H9 (cell line): Measurements from ENCODE around the gene ATP8A2. TPM values are rescaled to one million over a fixed set of nuclear protein-coding genes. Genes with fewer than 3 reads are reported as not detected.

Experiments
- DNase-seq: peaks from one replicate; pipeline ENCODE4 v3.0.0-alpha.2; 2017
- H2AFZ ChIP-seq: one replicate; pipeline ENCODE4 v1.6.1; 2013; ENCODE audit warnings: mild to moderate bottlenecking, low read length, control low read depth, moderate library complexity
- H2AK5ac ChIP-seq: 2 replicates; pipeline ENCODE4 v1.6.1; 2013; ENCODE audit warnings: low read length, control low read depth, mixed read lengths; ENCODE audit not compliant: insufficient read length
- H2BK120ac ChIP-seq: one replicate; pipeline ENCODE4 v1.6.1; 2013; ENCODE audit warnings: low read depth, mild to moderate bottlenecking, low read length, control low read depth, inconsistent platforms; ENCODE audit not compliant: poor library complexity, severe bottlenecking
- H2BK12ac ChIP-seq: 2 replicates; pipeline ENCODE4 v1.6.1; 2013; ENCODE audit warnings: low read length, control low read depth, mixed read lengths, low read depth; ENCODE audit not compliant: insufficient read length
- H2BK15ac ChIP-seq: 2 replicates; pipeline ENCODE4 v1.6.1; 2013; ENCODE audit warnings: low read depth, low read length, control low read depth
- H2BK20ac ChIP-seq: one replicate; pipeline ENCODE4 v1.6.1; 2013; ENCODE audit warnings: low read depth, mild to moderate bottlenecking, low read length, control low read depth, inconsistent platforms; ENCODE audit not compliant: poor library complexity, severe bottlenecking
- H2BK5ac ChIP-seq: 2 replicates; pipeline ENCODE4 v1.6.1; 2013; ENCODE audit warnings: low read length, control low read depth, mixed read lengths; ENCODE audit not compliant: insufficient read length
- H3K14ac ChIP-seq: 2 replicates; pipeline ENCODE4 v1.6.1; 2013; ENCODE audit warnings: low read length, control low read depth; ENCODE audit not compliant: insufficient read depth
- H3K18ac ChIP-seq: 2 replicates; pipeline ENCODE4 v1.6.1; 2013; ENCODE audit warnings: low read depth, mild to moderate bottlenecking, mixed read lengths, low read length, control low read depth; ENCODE audit not compliant: insufficient read length
- H3K23ac ChIP-seq: 2 replicates; pipeline ENCODE4 v1.6.1; 2013; ENCODE audit warnings: low read length, control low read depth, mixed read lengths, low read depth; ENCODE audit not compliant: insufficient read length
- H3K23me2 ChIP-seq: 2 replicates; pipeline ENCODE4 v1.6.1; 2013; ENCODE audit warnings: low read depth, mild to moderate bottlenecking, mixed read lengths, low read length, control low read depth; ENCODE audit not compliant: insufficient read length, poor library complexity, severe bottlenecking
- H3K27ac ChIP-seq: 2 replicates; pipeline ENCODE4 v1.5.1; 2013; ENCODE audit warnings: low read length, control low read depth, mixed read lengths, low read depth; ENCODE audit not compliant: insufficient read length
- H3K27me3 ChIP-seq: 2 replicates; pipeline ENCODE4 v1.6.1; 2013; ENCODE audit warnings: low read length, control low read depth, inconsistent platforms; ENCODE audit not compliant: insufficient read depth
- H3K4ac ChIP-seq: 2 replicates; pipeline ENCODE4 v1.6.1; 2013; ENCODE audit warnings: low read depth, mild to moderate bottlenecking, control low read depth, inconsistent platforms, low read length, moderate library complexity
- H3K4me1 ChIP-seq: 2 replicates; pipeline ENCODE4 v1.6.1; 2013; ENCODE audit warnings: low read length, control low read depth, inconsistent platforms; ENCODE audit not compliant: insufficient read depth
- H3K4me2 ChIP-seq: 2 replicates; pipeline ENCODE4 v1.6.1; 2013; ENCODE audit warnings: low read length, control low read depth, mixed read lengths; ENCODE audit not compliant: insufficient read length, insufficient read depth
- H3K56ac ChIP-seq: 2 replicates; pipeline ENCODE4 v1.6.1; 2013; ENCODE audit warnings: low read depth, mild to moderate bottlenecking, mixed read lengths, low read length, control low read depth; ENCODE audit not compliant: insufficient read length
- H3K79me1 ChIP-seq: 2 replicates; pipeline ENCODE4 v1.6.1; 2013; ENCODE audit warnings: low read depth, mild to moderate bottlenecking, moderate library complexity, low read length, control low read depth, inconsistent platforms; ENCODE audit not compliant: insufficient read depth, poor library complexity, severe bottlenecking
- H3K79me2 ChIP-seq: 2 replicates; pipeline ENCODE4 v1.6.1; 2013; ENCODE audit warnings: low read length, control low read depth, inconsistent platforms; ENCODE audit not compliant: insufficient read depth
- H3K9ac ChIP-seq: 2 replicates; pipeline ENCODE4 v1.6.1; 2013; ENCODE audit warnings: low read length, control low read depth, mixed read lengths; ENCODE audit not compliant: insufficient read length; ENCODE audit errors: extremely low read depth
- H3K9me3 ChIP-seq: one replicate; pipeline ENCODE4 v1.6.1; 2013; ENCODE audit warnings: low read depth, low read length, inconsistent platforms; ENCODE audit not compliant: control insufficient read depth
- H3T11ph ChIP-seq: one replicate; pipeline ENCODE4 v1.6.1; 2013; ENCODE audit warnings: mild to moderate bottlenecking, low read length, control low read depth, inconsistent platforms
- H4K20me1 ChIP-seq: one replicate; pipeline ENCODE4 v1.6.1; 2013; ENCODE audit not compliant: control insufficient read depth, insufficient read length, insufficient read depth
- H4K5ac ChIP-seq: 2 replicates; pipeline ENCODE4 v1.6.1; 2013; ENCODE audit warnings: low read depth, mild to moderate bottlenecking, mixed read lengths, low read length, control low read depth; ENCODE audit not compliant: insufficient read length
- H4K8ac ChIP-seq: replicated peaks from 2 replicates; pipeline ENCODE4 v1.6.1; 2013; ENCODE audit warnings: low read length, control low read depth, mixed read lengths, low read depth; ENCODE audit not compliant: insufficient read length
- H4K91ac ChIP-seq: 2 replicates; pipeline ENCODE4 v1.6.1; 2013; ENCODE audit warnings: low read depth, mild to moderate bottlenecking, moderate library complexity, mixed read lengths, low read length, control low read depth; ENCODE audit not compliant: insufficient read length
- H3K27ac Mint-ChIP-seq, 3 experiments: 2 replicates in 2 of 3; 3 replicates in 1 of 3; pipeline ENCODE4 v1.8.0; 2020 to 2021; ENCODE audit warnings: mixed read lengths in 3 of 3, mild to moderate bottlenecking in 1 of 3, moderate library complexity in 1 of 3
- H3K27me3 Mint-ChIP-seq: 2 replicates; pipeline ENCODE4 v1.8.0; 2021; ENCODE audit warnings: low read depth, mild to moderate bottlenecking, moderate library complexity, mixed read lengths
- H3K36me3 Mint-ChIP-seq, 3 experiments: 2 replicates in 2 of 3; 3 replicates in 1 of 3; pipeline ENCODE4 v1.8.0; 2020 to 2021; ENCODE audit warnings: low read depth in 3 of 3, mixed read lengths in 3 of 3; ENCODE audit not compliant: insufficient read depth in 1 of 3
- H3K4me1 Mint-ChIP-seq, 2 experiments: 2 replicates each; pipeline ENCODE4 v1.8.0; 2020; ENCODE audit warnings: mixed read lengths in 2 of 2
- H3K4me3 Mint-ChIP-seq, 2 experiments: 2 replicates in 1 of 2; 3 replicates in 1 of 2; pipeline ENCODE4 v1.8.0; 2020 to 2021; ENCODE audit warnings: mild to moderate bottlenecking in 2 of 2, mixed read lengths in 2 of 2, moderate library complexity in 1 of 2
- H3K9me3 Mint-ChIP-seq, 2 experiments: 2 replicates in 1 of 2; 3 replicates in 1 of 2; pipeline ENCODE4 v1.8.0; 2020; ENCODE audit warnings: mild to moderate bottlenecking in 2 of 2, mixed read lengths in 2 of 2, moderate library complexity in 1 of 2
- WGBS: extraction: QIAGEN DNeasy Blood & Tissue Kit; methylation state at CpG from one replicate; pipeline ENCODE4 v1.1.7; 2013; ENCODE audit warnings: missing lambda C conversion rate, low lambda C conversion rate, mixed read lengths; ENCODE audit not compliant: insufficient read length; ENCODE audit errors: extremely low coverage; 5-methylcytosine and 5-hydroxymethylcytosine counted together
- total RNA-seq: library from RNA; stranded (reverse); gene quantifications from 2 replicates; pipeline ENCODE4 v1.2.1, GENCODE V29; 2021
- TF ChIP-seq, protein P1 (sequence below): fragments of 200-600 bp; sonication (generic); conservative IDR thresholded peaks from 3 replicates; pipeline ENCODE4 v1.8.0; 2021; ENCODE audit warnings: antibody characterized with exemption, mild to moderate bottlenecking

The ATP8A2 gene
- total RNA-seq, 1 experiment from 2014 or later = 18.2 TPM

DNA sequence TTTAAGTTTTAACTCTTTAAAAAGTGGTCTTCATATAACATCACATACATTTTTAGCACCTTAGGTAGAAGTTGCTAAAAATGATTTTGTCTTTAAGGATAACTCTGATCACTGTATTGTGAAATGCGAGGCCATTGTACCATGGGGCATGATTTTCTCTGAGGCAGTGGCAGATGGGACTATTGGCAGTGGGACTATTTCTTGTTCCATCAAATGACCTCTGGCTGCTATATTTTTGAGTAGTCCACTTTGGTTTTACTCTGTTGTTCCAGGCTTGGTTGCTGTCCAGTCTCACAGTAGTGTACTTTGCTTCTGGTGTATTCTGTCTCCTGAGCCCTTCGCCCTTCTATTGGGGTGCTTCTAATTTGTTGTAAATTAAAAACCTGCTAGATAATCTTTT lies 156.5 kb downstream of the ATP8A2 start:
- Histone ChIP-seq H4K8ac (no peak overlapping the region), H3K27ac (no peak overlapping the region), H4K91ac (no peak overlapping the region), H3T11ph (no peak overlapping the region), H2BK15ac (no peak overlapping the region), H3K18ac (no peak overlapping the region), H2BK120ac (no peak overlapping the region), H4K5ac (no peak overlapping the region), H2BK5ac (no peak overlapping the region), H3K27me3 (no peaks in the 10 kb centered on the region), H3K56ac (no peak overlapping the region), H3K79me2 (no peaks in the 10 kb centered on the region; the same call in 1 of the 2 replicates), H3K23me2 (no peaks in the 10 kb centered on the region), H2AK5ac (no peak overlapping the region), H2BK12ac (no peak overlapping the region), H2AFZ (no peak overlapping the region), H3K4me2 (no peak overlapping the region), H3K4me1 (no peaks in the 10 kb centered on the region), H3K23ac (no peak overlapping the region), H3K9ac (no peak overlapping the region), H3K9me3 (no peaks in the 10 kb centered on the region), H3K14ac (no peak overlapping the region), H3K4ac (no peak overlapping the region), H4K20me1 (no peaks in the 10 kb centered on the region), H2BK20ac (no peak overlapping the region), H3K79me1 (no peaks in the 10 kb centered on the region)
- Mint-ChIP-seq H3K27me3 (no peaks in the 10 kb centered on the region), H3K4me1 (no peaks in the 10 kb centered on the region), H3K4me3 (no peak overlapping the region), H3K36me3 (peaks cover 5 to 17% (median 9%) of the 10 kb centered on the region in 3 experiments; a peak in 6 of 7 replicates), H3K9me3 (peaks cover 17 to 22% of the 10 kb centered on the region in 2 experiments; a peak in 4 of 5 replicates), H3K27ac (no peak overlapping the region)
- TF ChIP-seq, protein P1, sequence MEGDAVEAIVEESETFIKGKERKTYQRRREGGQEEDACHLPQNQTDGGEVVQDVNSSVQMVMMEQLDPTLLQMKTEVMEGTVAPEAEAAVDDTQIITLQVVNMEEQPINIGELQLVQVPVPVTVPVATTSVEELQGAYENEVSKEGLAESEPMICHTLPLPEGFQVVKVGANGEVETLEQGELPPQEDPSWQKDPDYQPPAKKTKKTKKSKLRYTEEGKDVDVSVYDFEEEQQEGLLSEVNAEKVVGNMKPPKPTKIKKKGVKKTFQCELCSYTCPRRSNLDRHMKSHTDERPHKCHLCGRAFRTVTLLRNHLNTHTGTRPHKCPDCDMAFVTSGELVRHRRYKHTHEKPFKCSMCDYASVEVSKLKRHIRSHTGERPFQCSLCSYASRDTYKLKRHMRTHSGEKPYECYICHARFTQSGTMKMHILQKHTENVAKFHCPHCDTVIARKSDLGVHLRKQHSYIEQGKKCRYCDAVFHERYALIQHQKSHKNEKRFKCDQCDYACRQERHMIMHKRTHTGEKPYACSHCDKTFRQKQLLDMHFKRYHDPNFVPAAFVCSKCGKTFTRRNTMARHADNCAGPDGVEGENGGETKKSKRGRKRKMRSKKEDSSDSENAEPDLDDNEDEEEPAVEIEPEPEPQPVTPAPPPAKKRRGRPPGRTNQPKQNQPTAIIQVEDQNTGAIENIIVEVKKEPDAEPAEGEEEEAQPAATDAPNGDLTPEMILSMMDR = no peak
- no CpG with 5 or more reads among the region's 2 CpGs for WGBS
- no peak for DNase-seq
